Ishikawa (cell line): ENCODE measurements around the gene SH3PXD2A.

Experiments used
- CEBPB ChIP-seq: IDR thresholded peaks from 2 replicates; pipeline ENCODE4 v1.6.1; 2012
- CREB1 ChIP-seq: IDR thresholded peaks from 2 replicates; pipeline ENCODE4 v1.6.1; 2012; ENCODE audit warnings: low read depth
- YY1 ChIP-seq: IDR thresholded peaks from 2 replicates; pipeline ENCODE4 v1.6.1; 2012; ENCODE audit warnings: low read depth

DNA sequence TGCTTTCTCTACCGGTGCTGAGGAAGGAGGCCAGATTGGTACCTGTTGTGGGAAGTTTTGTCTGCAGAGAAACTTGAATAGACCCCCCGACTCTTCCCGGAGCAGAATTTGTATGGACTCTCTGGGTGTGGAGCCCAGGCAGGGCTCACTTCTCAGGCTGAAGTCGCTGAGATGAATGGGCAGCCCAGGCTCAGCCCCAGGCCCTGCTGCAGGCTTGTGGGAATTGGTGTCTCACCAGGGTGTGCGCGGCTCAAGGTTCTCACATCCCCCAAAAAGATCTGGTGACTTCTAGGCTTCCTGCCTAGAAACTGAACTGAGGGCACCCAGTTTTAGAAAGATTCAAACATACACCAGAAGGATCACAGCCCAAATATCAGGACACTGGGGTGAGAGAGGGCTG is 258.4 kb downstream of the SH3PXD2A start:
- TF ChIP-seq YY1 (no peak), CEBPB (no peak), CREB1 (no peak)
